Uterus (tissue), 4 donors: ENCODE data around the gene PRSS27. TPM values are rescaled to one million over a fixed set of nuclear protein-coding genes. Genes with fewer than 3 reads are reported as not detected.

Experiments
- DNase-seq, 2 donors: peaks; one replicate each; pipeline ENCODE4 v3.0.0-alpha.2; 2019 to 2020
- H3K27ac ChIP-seq, 2 donors: fragments of 200-600 bp; sonication (generic); 1 replicate in 1 of 2; 2 replicates in 1 of 2; pipeline ENCODE4 v1.5.1; 2016 to 2018
- H3K27me3 ChIP-seq, 2 donors: fragments of 200-600 bp; sonication (generic); one replicate each; pipeline ENCODE4 v1.5.1; 2018 to 2019; ENCODE audit warnings: control low read depth in 1 of 2
- H3K36me3 ChIP-seq, 2 donors: fragments of 200-600 bp; sonication (generic); one replicate each; pipeline ENCODE4 v1.5.1; 2019; ENCODE audit warnings: control low read depth in 1 of 2
- H3K4me1 ChIP-seq, 2 donors: fragments of 200-600 bp; sonication (generic); one replicate each; pipeline ENCODE4 v1.5.1; 2018 to 2019; ENCODE audit warnings: control low read depth in 1 of 2
- H3K4me3 ChIP-seq, 2 donors: fragments of 200-600 bp; sonication (generic); 1 replicate in 1 of 2; 2 replicates in 1 of 2; pipeline ENCODE4 v1.5.1; 2018 to 2019; ENCODE audit warnings: mild to moderate bottlenecking in 1 of 2
- H3K9me3 ChIP-seq, 2 donors: fragments of 200-600 bp; sonication (generic); one replicate each; pipeline ENCODE4 v1.5.1; 2019; ENCODE audit warnings: control low read depth in 1 of 2
- CTCF ChIP-seq, 4 experiments: fragments of 200-600 bp in 2 of 4; fragments of 450-650 bp in 2 of 4; sonication (generic) in 2 of 4; IDR thresholded peaks; one replicate each; pipeline ENCODE4 v1.5.1; 2016 to 2019; ENCODE audit warnings: antibody characterized with exemption in 4 of 4, mild to moderate bottlenecking in 2 of 4, moderate library complexity in 1 of 4
- POLR2A ChIP-seq, 2 donors: fragments of 450-650 bp; IDR thresholded peaks; one replicate each; pipeline ENCODE4 v1.6.1; 2016; ENCODE audit warnings: antibody characterized with exemption in 2 of 2, mild to moderate bottlenecking in 1 of 2, moderate library complexity in 1 of 2
- intact Hi-C: fragments of 100-400 bp; cut with DNase I; formaldehyde crosslinking; loops from one replicate; pipeline ENCODE4 v1.15.1; 2023; ENCODE audit warnings: low total_unique reads
- total RNA-seq, 4 donors: library from RNA; depleted of rRNA in 3 of 4; stranded (reverse); fragments of >200 nt in 3 of 4; gene quantifications; one replicate each; pipeline versions ENCODE4 v1.1.0 to v1.2.4, GENCODE V29; 2014 to 2023
- donor health status: DM: yes; HTN: yes; CAD: no.

Gene PRSS27
- total RNA-seq, 4 donors from 2014 or later: 0.83 to 1.3 TPM; not detected in 2

DNA sequence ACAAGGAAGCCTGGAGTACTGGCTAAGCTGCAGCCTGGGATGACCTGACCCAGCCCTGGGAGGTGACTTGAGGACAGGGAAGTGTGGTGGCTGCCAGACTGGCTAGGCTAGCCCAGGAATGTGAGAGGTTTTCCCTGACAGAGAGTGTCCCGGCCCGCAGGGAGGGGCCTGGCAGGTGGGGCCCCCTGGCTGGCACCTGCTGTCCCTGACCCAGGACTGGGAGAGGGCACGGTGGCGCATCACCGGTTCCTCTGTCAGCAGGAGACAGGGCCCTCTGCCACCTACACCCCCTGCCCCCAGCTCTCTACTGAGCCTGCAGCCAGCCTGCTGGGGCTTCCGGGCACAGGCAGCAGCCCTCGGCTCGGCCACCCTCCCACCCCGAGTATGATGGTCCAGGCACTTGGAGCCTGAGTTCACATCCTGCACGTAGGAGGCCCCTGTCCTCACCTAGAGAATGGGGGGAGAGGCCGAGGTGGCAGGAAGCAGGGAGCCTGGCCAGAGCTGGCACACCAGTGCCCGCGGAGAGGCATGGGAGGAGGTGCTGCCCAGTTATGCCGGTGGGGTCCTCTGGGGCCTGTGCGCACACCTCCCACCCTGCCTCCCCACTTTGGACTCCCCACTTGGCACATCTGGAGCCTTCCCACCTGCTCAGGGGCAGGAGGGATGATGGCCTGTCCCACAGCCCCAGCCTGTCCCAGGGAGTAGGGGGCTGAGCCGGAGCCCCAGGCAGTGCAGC, 528 bp downstream of the PRSS27 start:
- no peak overlapping the region for H3K4me3 ChIP-seq
- intact Hi-C loops: no loop called here

DNA sequence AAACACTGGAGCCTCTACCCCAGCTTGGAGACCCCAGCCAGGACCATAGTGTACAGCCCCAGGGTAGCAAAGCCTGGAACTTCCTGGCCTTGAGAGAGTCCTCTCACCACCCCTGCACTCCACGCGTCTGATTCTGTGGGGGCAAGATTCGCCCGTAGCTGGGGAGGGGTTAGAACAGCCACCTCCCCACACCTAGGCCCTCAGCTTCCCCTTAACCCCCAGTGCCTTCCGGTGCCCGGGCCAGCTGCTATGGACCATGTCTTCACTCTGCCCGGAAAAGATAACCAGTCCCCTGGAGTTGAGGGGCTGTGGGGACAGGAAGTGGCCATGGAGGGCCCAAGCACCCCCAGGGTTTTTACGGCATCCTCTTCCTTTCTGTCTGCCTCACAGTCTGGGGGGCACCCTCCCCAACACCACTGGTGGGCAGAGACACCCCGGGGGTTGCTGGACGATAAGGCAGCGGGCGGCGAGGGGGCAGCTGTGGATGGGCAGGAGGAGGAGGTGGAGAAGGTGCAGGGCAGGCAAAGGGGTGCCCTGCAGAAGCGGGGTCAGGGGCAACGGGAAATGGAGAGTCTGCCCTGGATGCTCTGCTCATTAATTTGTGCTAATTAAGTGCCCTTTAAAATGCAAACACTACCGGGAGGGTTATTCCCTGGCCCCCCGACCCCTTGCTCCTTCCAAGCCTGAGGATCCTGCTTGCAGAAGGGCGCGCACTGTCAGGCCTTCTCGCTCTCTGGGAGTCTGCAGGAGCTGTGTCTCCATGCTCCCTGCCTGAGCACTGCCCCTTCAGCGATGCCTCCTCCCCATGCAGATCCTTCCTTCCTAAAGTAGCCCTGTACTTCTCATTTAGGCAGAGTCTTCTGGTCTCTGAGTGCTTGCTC, 2.4 kb downstream of the PRSS27 start:
- intact Hi-C loops: no loop called here
- Histone ChIP-seq H3K27ac (no peak overlapping the region), H3K4me1 (no peaks in the 10 kb centered on the region), H3K27me3 (no peaks in the 10 kb centered on the region), H3K36me3 (no peaks in the 10 kb centered on the region), H3K4me3 (no peak overlapping the region), H3K9me3 (no peaks in the 10 kb centered on the region)
- DNase-seq: no peak
- TF ChIP-seq CTCF (IDR thresholded peaks at IDR 0.05): no peak

More for the DNA sequence above, 528 bp downstream of the PRSS27 start:
- no peak for DNase-seq
- Histone ChIP-seq H3K27ac (no peak overlapping the region), H3K9me3 (no peaks in the 10 kb centered on the region), H3K4me1 (no peaks in the 10 kb centered on the region), H3K27me3 (no peaks in the 10 kb centered on the region), H3K36me3 (no peaks in the 10 kb centered on the region)
- TF ChIP-seq CTCF (IDR thresholded peaks at IDR 0.05): no peak
- no peak for TF ChIP-seq POLR2A (IDR thresholded peaks at IDR 0.05)

GRCh38 chr16:2716948-2717347, 3.1 kb downstream of the PRSS27 start:
- no peak for DNase-seq
- H3K9me3 ChIP-seq: no peaks in the 10 kb centered on the region
- H3K27me3 ChIP-seq: no peaks in the 10 kb centered on the region
- intact Hi-C loops: no loop called here
- TF ChIP-seq CTCF (IDR thresholded peaks at IDR 0.05): no peak
- no peak for TF ChIP-seq POLR2A (IDR thresholded peaks at IDR 0.05)
- no peaks in the 10 kb centered on the region for H3K36me3 ChIP-seq
- no peak overlapping the region for H3K4me3 ChIP-seq
- no peaks in the 10 kb centered on the region for H3K4me1 ChIP-seq
- no peak overlapping the region for H3K27ac ChIP-seq

- Histone ChIP-seq H3K4me3 (no peak overlapping the region), H3K36me3 (no peaks in the 10 kb centered on the region), H3K9me3 (no peaks in the 10 kb centered on the region), H3K27me3 (no peaks in the 10 kb centered on the region), H3K27ac (no peak overlapping the region), H3K4me1 (no peaks in the 10 kb centered on the region)
- no peak for DNase-seq
- no peak for TF ChIP-seq CTCF (IDR thresholded peaks at IDR 0.05)
- no peak for TF ChIP-seq POLR2A (IDR thresholded peaks at IDR 0.05)
- intact Hi-C loops: no loop called here
Measured at GRCh38 chr16:2715966-2716885, 3.8 kb downstream of the PRSS27 start.
